ENCODE results near the gene OSBPL5.
"Not testable (repeated sequence)": the region's sequence is repeated elsewhere in the genome, so short reads cannot be mapped to it uniquely, and the experiment has no call there.

The OSBPL5 gene

GRCh38 chr11:3080104-3080503 lies 85.0 kb downstream of the OSBPL5 start:
- no peak for DNase-seq

GRCh38 chr11:3077846-3078440 lies 87.2 kb downstream of the OSBPL5 start:
- DNase-seq, result no peak

GRCh38 chr11:3077189-3077836 lies 87.8 kb downstream of the OSBPL5 start:
- no peak for DNase-seq

GRCh38 chr11:3074912-3075589 lies 90.1 kb downstream of the OSBPL5 start:
- peak; percentile 97 for DNase-seq

GRCh38 chr11:3073029-3073435 lies 92.1 kb downstream of the OSBPL5 start:
- DNase-seq, result no peak

GRCh38 chr11:3069425-3069824 lies 95.7 kb downstream of the OSBPL5 start:
- no peak for DNase-seq

- DNase-seq, result not testable (repeated sequence)
These were observed 98.8 kb downstream of the OSBPL5 start for GRCh38 chr11:3066308-3066707.

GRCh38 chr11:3064709-3065108 lies 100.4 kb downstream of the OSBPL5 start:
- DNase-seq, result not testable (repeated sequence)

GRCh38 chr11:3063876-3064275 lies 101.2 kb downstream of the OSBPL5 start:
- not testable (repeated sequence) for DNase-seq

- not testable (repeated sequence) for DNase-seq
These were observed 101.7 kb downstream of the OSBPL5 start for GRCh38 chr11:3063432-3063831.

- DNase-seq, result no peak
These were observed 104.6 kb downstream of the OSBPL5 start for GRCh38 chr11:3060436-3061025.

- DNase-seq, result no peak
These were observed 106.1 kb downstream of the OSBPL5 start for GRCh38 chr11:3058753-3059664.

- DNase-seq, result peak; percentile 97
These were observed 107.8 kb downstream of the OSBPL5 start, which contains the start of gene CARS1 for GRCh38 chr11:3057069-3057963. Gene CARS1, minus strand, starts transcription at chr11:3057423. Its CDS starts 56 bp downstream, at chr11:3057367.

- DNase-seq, result peak; percentile 54
These were observed 108.6 kb downstream of the OSBPL5 start for GRCh38 chr11:3056296-3057068.

GRCh38 chr11:3055891-3056290 lies 109.2 kb downstream of the OSBPL5 start:
- no peak for DNase-seq

- no peak for DNase-seq
These were observed 112.5 kb downstream of the OSBPL5 start for GRCh38 chr11:3052567-3052966.

- DNase-seq, result peak; percentile 78
These were observed 113.0 kb downstream of the OSBPL5 start for GRCh38 chr11:3052109-3052479.

GRCh38 chr11:3051196-3052108 lies 113.7 kb downstream of the OSBPL5 start:
- no peak for DNase-seq

GRCh38 chr11:3050386-3051195 lies 114.5 kb downstream of the OSBPL5 start:
- no peak for DNase-seq

Measured in NCI-H69 (cell line).